ENCODE measurements around the gene OPCML.

DNA sequence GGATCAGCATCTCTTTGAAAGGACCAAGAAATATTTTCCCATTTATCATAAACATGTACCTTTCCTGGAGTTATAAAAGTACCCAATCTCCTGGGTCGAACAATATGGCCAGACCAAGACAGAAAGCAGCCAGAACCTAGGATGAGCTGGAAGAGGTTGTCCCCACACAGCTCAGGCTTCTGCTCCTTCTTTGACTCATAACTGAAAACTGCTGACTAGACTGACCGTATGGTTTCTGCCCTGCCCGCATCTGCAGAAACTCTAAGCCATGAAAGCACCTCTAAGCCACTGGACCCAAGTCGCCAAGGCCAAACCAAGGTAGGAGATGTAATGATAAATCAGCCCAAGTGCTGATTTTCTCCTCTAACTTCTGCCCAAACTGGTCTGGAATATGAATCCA, 129.8 kb downstream of the OPCML start:
- TF ChIP-seq POLR2A (IDR thresholded peaks at IDR 0.05; ENCODE audit: low read depth) (no peak), POLR2AphosphoS5 (IDR thresholded peaks at IDR 0.05) (no peak)
- TF ChIP-seq, protein P1, sequence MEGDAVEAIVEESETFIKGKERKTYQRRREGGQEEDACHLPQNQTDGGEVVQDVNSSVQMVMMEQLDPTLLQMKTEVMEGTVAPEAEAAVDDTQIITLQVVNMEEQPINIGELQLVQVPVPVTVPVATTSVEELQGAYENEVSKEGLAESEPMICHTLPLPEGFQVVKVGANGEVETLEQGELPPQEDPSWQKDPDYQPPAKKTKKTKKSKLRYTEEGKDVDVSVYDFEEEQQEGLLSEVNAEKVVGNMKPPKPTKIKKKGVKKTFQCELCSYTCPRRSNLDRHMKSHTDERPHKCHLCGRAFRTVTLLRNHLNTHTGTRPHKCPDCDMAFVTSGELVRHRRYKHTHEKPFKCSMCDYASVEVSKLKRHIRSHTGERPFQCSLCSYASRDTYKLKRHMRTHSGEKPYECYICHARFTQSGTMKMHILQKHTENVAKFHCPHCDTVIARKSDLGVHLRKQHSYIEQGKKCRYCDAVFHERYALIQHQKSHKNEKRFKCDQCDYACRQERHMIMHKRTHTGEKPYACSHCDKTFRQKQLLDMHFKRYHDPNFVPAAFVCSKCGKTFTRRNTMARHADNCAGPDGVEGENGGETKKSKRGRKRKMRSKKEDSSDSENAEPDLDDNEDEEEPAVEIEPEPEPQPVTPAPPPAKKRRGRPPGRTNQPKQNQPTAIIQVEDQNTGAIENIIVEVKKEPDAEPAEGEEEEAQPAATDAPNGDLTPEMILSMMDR (IDR thresholded peaks at IDR 0.05) = no peak

Measured in esophagus muscularis mucosa (tissue), 3 donors.